ENCODE data around the gene VIPR2. TPM values are rescaled to one million over a fixed set of nuclear protein-coding genes. Genes with fewer than 3 reads are reported as not detected.

The VIPR2 gene
- total RNA-seq, 4 donors from 2014 or later, result 0.38 to 2.4 (median 0.56) TPM

DNA sequence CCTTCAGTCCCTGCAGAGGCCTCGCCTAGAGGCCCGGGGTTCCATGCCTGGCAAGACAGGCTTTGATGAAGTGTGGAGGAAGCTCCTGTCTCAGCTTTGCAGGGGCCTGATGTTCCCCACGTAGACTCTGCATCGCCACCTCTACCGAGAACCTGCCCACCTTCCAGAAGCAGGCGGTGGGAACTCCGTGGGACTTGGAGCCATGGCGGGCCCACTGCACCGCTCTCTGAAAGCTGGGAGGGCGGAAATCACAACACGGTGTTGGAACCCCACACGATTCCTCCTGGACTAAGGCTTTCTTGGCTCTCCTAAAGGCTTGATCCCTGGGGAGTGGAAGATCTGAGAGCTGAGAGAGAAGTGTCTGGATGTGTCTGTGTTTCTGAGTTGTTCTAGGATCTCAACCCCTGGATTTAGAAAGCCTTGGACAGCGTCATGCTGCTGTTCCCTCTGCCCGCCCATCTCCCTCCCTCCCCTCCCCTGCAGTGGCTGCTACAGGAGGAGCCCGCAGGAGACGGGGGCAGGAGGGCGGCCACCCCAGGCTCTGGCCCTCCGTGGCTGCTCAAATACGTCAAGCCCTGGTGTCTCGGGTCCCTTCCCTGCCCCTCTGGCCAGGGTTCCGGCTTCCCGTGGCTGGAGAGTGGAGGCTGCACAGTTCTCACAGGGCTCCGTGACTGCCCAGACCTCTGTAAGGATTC, 79.7 kb downstream of the VIPR2 start:
- TF ChIP-seq, protein P1, sequence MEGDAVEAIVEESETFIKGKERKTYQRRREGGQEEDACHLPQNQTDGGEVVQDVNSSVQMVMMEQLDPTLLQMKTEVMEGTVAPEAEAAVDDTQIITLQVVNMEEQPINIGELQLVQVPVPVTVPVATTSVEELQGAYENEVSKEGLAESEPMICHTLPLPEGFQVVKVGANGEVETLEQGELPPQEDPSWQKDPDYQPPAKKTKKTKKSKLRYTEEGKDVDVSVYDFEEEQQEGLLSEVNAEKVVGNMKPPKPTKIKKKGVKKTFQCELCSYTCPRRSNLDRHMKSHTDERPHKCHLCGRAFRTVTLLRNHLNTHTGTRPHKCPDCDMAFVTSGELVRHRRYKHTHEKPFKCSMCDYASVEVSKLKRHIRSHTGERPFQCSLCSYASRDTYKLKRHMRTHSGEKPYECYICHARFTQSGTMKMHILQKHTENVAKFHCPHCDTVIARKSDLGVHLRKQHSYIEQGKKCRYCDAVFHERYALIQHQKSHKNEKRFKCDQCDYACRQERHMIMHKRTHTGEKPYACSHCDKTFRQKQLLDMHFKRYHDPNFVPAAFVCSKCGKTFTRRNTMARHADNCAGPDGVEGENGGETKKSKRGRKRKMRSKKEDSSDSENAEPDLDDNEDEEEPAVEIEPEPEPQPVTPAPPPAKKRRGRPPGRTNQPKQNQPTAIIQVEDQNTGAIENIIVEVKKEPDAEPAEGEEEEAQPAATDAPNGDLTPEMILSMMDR (IDR thresholded peaks at IDR 0.05; ENCODE audit: low read depth), result no peak

DNA sequence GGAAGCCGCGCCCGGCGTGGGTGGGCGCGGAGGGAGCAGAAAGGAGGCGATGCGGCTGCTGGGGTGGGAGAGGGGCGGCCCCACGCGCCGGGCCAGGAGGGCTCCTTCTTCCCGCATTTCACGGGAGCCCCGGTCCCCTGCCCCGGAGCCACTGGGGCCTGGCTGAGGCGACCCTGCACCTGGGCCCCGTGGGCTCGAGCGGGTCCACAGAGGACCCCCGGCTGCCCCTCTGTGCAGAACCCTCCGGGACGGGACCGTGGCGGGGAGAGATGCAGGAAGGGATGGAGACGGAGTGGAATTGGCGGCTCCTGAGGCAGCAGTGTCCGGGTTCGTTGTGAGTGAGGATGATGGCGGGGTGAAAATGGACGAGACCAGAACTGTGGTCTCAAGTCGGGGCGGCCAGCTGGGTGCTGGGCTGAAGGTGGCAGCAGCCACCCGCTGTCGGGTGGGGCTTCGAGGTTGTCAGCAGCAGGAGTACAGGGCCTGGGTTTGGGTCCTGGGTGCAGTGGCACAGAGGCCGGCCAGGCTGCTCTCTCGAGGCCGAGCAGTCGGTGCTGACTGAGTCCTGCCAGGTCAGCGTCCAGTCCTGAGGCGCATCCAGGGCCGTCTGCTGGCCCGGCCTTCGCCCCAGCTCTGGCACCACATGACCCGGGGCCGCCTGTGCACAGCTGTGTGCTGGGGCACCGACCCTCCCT, 80.4 kb downstream of the VIPR2 start:
- TF ChIP-seq, protein P1 (IDR thresholded peaks at IDR 0.05; ENCODE audit: low read depth), result no peak

DNA sequence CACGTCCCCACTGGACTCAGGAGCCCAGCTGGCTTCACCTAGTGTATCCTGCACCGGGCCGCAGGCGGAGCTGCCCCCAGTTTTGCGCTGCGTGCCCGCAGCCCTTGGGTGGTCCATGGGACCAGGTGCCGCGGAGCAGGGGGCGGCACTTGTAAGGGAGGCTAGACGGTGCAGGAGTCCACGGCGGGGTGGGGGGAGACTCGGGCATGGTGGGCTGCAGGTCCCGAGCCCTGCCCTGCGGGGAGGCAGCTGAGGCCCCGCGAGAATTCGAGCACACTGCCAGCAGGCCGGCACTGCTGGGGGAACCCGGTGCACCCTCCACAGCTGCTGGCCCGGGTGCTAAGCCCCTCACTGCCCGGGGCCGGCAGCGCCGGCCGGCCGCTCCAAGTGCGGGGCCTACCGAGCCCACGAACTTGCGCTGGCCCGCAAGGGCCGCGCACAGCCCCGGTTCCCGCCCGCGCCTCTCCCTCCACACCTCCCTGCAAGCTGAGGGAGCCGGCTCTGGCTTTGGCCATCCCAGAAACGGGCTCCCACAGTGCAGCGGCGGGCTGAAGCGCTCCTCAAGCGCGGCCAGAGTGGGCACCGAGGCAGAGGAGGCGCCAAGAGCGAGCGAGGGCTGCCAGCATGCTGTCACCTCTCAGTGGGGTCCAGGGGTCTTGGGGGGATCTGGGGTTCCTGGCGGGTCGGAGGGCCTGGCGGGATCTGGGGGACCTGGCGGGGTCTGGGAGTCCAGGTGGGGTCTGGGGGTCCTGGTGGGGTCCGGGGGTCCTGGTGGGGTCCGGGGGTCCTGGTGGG, 81.4 kb downstream of the VIPR2 start:
- TF ChIP-seq, protein P1 (IDR thresholded peaks at IDR 0.05; ENCODE audit: low read depth), result no peak

DNA sequence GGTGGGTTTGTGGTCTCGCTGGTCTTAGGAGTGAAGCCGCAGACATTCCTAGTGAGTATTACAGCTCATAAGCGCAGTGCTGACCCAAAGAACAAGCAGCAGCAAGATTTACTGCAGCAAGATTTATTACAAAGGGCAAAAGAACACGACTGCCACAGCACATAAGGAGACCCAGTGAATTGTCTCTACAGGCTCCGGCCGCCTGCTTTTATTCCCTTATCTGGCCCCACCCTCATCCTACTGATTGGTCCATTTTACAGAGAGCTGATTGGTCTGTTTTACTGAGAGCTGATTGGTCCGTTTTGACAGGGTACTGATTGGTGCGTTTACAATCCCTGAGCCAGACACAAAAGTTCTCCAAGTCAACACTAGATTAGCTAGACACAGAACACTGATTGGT, 82.1 kb downstream of the VIPR2 start:
- TF ChIP-seq, protein P1 (IDR thresholded peaks at IDR 0.05; ENCODE audit: low read depth), result no peak

DNA sequence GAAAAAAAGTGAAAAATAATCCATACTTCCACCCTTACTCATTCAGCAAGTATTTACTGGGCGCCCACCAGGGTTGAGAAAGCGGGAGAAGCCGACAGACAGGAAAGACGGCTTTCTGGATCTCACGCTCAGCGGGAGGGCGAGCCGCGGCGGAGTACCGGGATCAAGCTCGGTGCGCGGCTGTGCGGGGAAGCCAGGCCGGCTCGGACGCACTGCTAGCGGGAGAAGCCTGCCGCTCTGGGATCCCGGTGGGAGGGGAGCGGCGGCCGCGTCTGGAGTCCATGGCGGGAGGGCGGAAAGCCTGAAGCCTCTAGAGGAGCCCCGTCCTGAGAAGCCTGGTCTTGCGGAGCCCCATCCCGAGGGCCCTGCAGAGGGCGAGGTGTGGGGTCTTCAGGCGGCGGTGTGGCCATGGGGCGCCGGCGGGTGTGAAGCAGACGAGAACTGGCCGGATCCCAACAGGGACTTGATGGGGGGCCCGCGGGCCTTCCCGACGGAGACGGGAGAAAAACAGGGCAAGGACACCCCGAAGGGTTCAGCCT, 82.9 kb downstream of the VIPR2 start:
- TF ChIP-seq, protein P1 (IDR thresholded peaks at IDR 0.05; ENCODE audit: low read depth), result no peak

DNA sequence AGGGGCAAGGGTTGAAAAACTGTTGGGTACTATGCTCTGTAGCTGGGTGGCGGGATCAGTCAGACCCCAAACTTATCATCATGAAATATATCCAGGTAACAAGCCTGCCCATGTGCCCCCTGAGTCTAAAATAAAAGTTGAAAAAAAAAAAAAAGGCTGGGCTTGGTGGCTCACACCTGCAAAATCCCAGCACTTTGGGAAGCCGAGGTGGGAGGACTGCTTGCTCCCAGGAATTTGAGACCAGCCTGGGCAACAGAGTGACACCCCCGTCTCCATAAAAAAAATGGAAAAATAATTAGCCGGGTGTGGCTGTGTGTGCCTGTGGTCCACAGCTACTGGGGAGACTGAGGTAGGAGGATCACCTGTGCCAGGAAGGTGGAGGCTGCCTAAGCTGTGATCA, 83.5 kb downstream of the VIPR2 start:
- TF ChIP-seq, protein P1 (IDR thresholded peaks at IDR 0.05; ENCODE audit: low read depth), result no peak

DNA sequence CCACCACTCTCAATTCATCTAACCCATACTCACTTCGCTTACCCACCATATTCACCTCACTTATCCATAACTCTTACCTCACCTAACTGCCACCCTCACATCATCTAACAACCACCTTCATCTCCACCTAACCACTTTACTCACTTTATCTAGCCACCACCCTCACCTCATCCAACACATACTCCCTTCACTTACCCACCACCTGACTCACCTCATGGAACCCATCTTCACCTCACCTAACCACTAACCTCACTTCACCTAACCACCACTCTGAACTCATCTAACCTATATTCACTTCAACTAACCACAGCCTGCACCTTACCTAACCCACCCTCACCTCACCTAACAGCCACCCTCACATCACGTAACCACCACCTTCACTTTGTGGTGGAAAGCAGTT, 84.2 kb downstream of the VIPR2 start:
- TF ChIP-seq, protein P1 (IDR thresholded peaks at IDR 0.05; ENCODE audit: low read depth), result no peak

Measured in subcutaneous adipose tissue (tissue), 4 donors.